Endothelial cell (in vitro differentiated cells): Measurements from ENCODE around the gene SCN2B. TPM values are rescaled to one million over a fixed set of nuclear protein-coding genes. Genes with fewer than 3 reads are reported as not detected.

Experiments used
- DNase-seq: peaks from one replicate; pipeline ENCODE4 v3.0.0; 2021; ENCODE audit warnings: low spot score
- H3K27ac Mint-ChIP-seq: one replicate; pipeline ENCODE4 v1.8.0; 2021; ENCODE audit warnings: mixed read lengths, inconsistent platforms; ENCODE audit not compliant: unreplicated experiment
- H3K27me3 Mint-ChIP-seq: one replicate; pipeline ENCODE4 v1.8.0; 2021; ENCODE audit warnings: mild to moderate bottlenecking, moderate library complexity, mixed read lengths, inconsistent platforms; ENCODE audit not compliant: unreplicated experiment
- H3K36me3 Mint-ChIP-seq: one replicate; pipeline ENCODE4 v1.8.0; 2021; ENCODE audit warnings: mild to moderate bottlenecking, low read depth, mixed read lengths, inconsistent platforms; ENCODE audit not compliant: unreplicated experiment
- H3K4me1 Mint-ChIP-seq: one replicate; pipeline ENCODE4 v1.8.0; 2021; ENCODE audit warnings: mild to moderate bottlenecking, mixed read lengths, inconsistent platforms; ENCODE audit not compliant: unreplicated experiment
- H3K4me3 Mint-ChIP-seq: one replicate; pipeline ENCODE4 v1.8.0; 2021; ENCODE audit warnings: mild to moderate bottlenecking, mixed read lengths, inconsistent platforms; ENCODE audit not compliant: unreplicated experiment
- H3K9me3 Mint-ChIP-seq: one replicate; pipeline ENCODE4 v1.8.0; 2021; ENCODE audit warnings: mixed read lengths, inconsistent platforms; ENCODE audit not compliant: unreplicated experiment
- total RNA-seq: library from RNA; stranded (reverse); fragmentation: NEBNext Ultra II Directional; extraction: Animal tissue kit (Norgen Biotek cat#: 25700); gene quantifications from one replicate; pipeline ENCODE4 v1.2.1, GENCODE V29; 2021; ENCODE audit not compliant: unreplicated experiment
- TF ChIP-seq, protein P1 (sequence below): fragments of 200-600 bp; sonication (generic); IDR thresholded peaks from one replicate; pipeline ENCODE4 v1.5.0; 2021; ENCODE audit warnings: antibody characterized with exemption; ENCODE audit not compliant: unreplicated experiment

SCN2B gene
- total RNA-seq, 1 donor from 2014 or later: not detected

DNA sequence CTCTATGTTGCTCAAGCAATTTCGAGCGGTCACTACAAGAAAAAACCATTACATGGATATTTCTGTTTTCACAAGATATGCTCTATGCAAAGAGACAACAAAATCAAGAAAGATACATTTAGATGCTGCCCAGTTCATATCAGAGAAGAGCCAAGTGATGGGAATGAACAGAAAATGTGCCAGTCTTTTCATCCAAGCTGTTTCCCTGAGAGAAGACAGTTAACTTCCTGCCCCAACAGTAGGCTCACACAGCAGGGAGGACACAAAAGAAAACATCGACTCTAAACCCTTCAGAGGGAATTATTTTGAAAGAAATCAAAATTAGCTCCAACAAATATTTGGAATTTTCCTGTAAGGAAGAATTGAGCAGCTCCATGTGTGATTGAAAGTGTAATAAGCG is 36.8 kb upstream of the SCN2B start:
- no peaks in the 10 kb centered on the region for H3K36me3 Mint-ChIP-seq
- no peaks in the 10 kb centered on the region for H3K9me3 Mint-ChIP-seq
- DNase-seq: no peak
- H3K27ac Mint-ChIP-seq: peak overlapping the region; percentile 32
- H3K4me3 Mint-ChIP-seq: no peak overlapping the region
- H3K4me1 Mint-ChIP-seq: peaks cover 37% of the 10 kb centered on the region
- H3K27me3 Mint-ChIP-seq: peaks cover 4% of the 10 kb centered on the region
- TF ChIP-seq, protein P1, sequence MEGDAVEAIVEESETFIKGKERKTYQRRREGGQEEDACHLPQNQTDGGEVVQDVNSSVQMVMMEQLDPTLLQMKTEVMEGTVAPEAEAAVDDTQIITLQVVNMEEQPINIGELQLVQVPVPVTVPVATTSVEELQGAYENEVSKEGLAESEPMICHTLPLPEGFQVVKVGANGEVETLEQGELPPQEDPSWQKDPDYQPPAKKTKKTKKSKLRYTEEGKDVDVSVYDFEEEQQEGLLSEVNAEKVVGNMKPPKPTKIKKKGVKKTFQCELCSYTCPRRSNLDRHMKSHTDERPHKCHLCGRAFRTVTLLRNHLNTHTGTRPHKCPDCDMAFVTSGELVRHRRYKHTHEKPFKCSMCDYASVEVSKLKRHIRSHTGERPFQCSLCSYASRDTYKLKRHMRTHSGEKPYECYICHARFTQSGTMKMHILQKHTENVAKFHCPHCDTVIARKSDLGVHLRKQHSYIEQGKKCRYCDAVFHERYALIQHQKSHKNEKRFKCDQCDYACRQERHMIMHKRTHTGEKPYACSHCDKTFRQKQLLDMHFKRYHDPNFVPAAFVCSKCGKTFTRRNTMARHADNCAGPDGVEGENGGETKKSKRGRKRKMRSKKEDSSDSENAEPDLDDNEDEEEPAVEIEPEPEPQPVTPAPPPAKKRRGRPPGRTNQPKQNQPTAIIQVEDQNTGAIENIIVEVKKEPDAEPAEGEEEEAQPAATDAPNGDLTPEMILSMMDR: no peak

DNA sequence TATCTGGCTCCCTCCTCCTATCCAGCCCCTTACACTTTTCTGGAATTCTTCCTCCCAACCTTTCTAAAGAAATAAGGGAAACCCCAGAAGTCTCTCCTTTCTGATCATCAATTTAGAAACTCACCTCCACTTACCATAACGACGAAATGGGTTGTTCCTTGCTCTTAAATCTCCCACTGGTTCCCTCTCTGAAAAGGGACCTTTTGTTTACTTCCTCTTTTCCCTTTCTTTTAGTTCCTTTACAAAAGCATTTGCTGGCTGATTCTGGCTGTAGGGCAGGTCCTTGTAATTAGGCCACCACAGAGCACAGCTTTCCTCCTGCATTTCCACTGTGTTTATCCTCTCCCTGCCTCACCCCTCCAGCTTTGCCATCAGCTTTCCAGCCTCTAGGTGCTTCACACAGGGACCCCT is 36.3 kb upstream of the SCN2B start:
- TF ChIP-seq, protein P1: no peak

DNA sequence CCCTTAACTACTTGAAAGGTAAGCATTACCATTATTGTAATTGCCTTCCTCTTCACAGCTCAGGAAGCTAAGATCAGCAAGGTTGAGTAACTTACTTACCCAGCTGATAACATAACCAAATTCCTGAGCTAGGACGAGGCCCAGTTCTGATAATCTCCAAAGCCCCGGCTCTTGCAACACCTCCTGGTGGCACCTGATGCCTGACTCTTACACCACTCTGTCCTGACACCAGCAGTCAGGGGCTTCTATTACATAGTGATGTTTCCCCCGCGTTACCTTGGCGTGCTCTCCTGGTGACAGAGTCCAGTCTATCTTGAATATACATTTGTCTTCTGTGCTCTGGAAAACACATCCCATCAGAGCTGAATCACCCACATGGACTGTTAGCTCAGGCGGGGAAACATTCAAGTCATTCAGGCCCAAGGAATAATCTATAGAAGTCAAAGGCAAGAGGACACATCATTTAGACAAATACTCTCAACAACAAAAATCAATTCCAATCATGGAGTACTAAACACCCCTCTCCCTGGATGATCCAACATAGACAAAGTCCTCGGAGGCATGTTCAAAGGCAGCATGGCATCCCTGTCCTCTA is 35.8 kb upstream of the SCN2B start:
- peaks cover 37% of the 10 kb centered on the region for H3K4me1 Mint-ChIP-seq
- H3K4me3 Mint-ChIP-seq: peak overlapping the region; percentile 5
- no peaks in the 10 kb centered on the region for H3K36me3 Mint-ChIP-seq
- DNase-seq: no peak
- H3K9me3 Mint-ChIP-seq: no peaks in the 10 kb centered on the region
- H3K27me3 Mint-ChIP-seq: peaks cover 4% of the 10 kb centered on the region
- no peak overlapping the region for H3K27ac Mint-ChIP-seq
- TF ChIP-seq, protein P1: no peak

More for the DNA sequence above, 36.3 kb upstream of the SCN2B start:
- Mint-ChIP-seq H3K36me3 (no peaks in the 10 kb centered on the region), H3K9me3 (no peaks in the 10 kb centered on the region), H3K4me3 (no peak overlapping the region), H3K4me1 (peaks cover 37% of the 10 kb centered on the region), H3K27ac (peak overlapping the region; percentile 32), H3K27me3 (peaks cover 4% of the 10 kb centered on the region)
- DNase-seq: no peak

DNA sequence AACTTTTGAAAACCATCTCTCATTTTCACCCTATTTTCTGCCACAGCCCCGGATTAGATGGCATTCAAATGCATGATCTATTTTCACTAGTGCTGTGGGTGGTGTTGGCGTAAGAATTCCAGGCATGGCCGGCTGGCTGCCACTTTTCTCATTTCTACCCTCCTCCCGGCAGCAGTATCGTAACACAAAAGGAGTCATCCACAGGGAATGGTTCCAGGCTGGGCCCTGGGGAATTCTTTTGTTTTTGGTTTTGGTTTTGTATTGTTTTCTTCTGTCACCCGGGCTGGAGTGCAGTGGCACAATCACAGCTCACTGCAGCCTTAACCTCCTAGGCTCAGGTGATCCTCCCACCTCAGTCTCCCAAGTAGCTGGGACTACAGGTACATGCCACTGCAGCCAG is 34.6 kb upstream of the SCN2B start:
- Mint-ChIP-seq H3K36me3 (no peaks in the 10 kb centered on the region), H3K27ac (no peak overlapping the region), H3K27me3 (peaks cover 4% of the 10 kb centered on the region), H3K4me1 (peaks cover 43% of the 10 kb centered on the region), H3K9me3 (no peaks in the 10 kb centered on the region), H3K4me3 (no peak overlapping the region)
- TF ChIP-seq, protein P1: no peak
- no peak for DNase-seq

DNA sequence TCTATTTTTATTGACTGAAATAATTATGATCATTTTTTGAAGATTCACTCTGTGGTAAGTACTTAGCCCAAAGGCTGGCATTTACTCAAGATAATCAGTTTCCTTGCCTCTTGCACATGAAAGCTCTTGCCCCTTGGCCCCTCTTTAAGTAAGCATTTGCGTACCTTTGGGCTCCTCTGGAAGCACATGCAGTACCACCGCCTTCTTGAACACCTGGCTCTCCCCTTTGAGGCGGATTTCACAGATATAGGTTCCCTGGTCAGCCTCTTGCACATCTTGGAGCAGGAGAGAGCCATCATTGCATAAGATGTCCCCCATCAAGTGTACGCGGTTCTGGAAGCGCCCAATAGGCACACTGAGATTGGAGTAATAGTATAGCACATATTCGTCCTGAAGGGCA is 33.9 kb upstream of the SCN2B start:
- TF ChIP-seq, protein P1: no peak
- peaks cover 4% of the 10 kb centered on the region for H3K27me3 Mint-ChIP-seq
- peaks cover 43% of the 10 kb centered on the region for H3K4me1 Mint-ChIP-seq
- H3K9me3 Mint-ChIP-seq: no peaks in the 10 kb centered on the region
- no peak overlapping the region for H3K4me3 Mint-ChIP-seq
- no peak for DNase-seq
- no peaks in the 10 kb centered on the region for H3K36me3 Mint-ChIP-seq
- H3K27ac Mint-ChIP-seq: no peak overlapping the region
